Measurements from ENCODE around the gene MPZL2.

- no peak for TF ChIP-seq CTCF (IDR thresholded peaks at IDR 0.05)
- no peak for TF ChIP-seq POLR2AphosphoS5 (IDR thresholded peaks at IDR 0.05; ENCODE audit: low read depth, low read length)
- TF ChIP-seq REST (IDR thresholded peaks at IDR 0.05; ENCODE audit: insufficient read depth in 1 of 2, low read depth in 2 of 2, low read length in 1 of 2) = no peak
- TF ChIP-seq TCF7L2 (IDR thresholded peaks at IDR 0.05; ENCODE audit: low read depth, low read length) = no peak
Measured at GRCh38 chr11:118211006-118211405, 53.1 kb downstream of the MPZL2 start.

All from Panc1 (cell line).